Ovary (tissue), 9 donors: ENCODE data around the gene TP53TG5. TPM values are rescaled to one million over a fixed set of nuclear protein-coding genes. Genes with fewer than 3 reads are reported as not detected.
A peak's percentile ranks its signal among the peaks of the same experiment; 100 is the strongest.

Source experiments
- DNase-seq, 5 donors: peaks; one replicate each; pipeline ENCODE4 v3.0.0-alpha.2; 2019 to 2020
- H3K27ac ChIP-seq, 2 donors: fragments of 200-600 bp; one replicate each; pipeline versions ENCODE4 v1.5.1 to v1.8.0; 2019 to 2022
- H3K27me3 ChIP-seq: fragments of 200-600 bp; one replicate; pipeline ENCODE4 v1.8.0; 2022
- H3K36me3 ChIP-seq: fragments of 200-600 bp; sonication (generic); one replicate; pipeline ENCODE4 v1.5.1; 2019
- H3K4me1 ChIP-seq: one replicate; pipeline ENCODE4 v1.8.1; 2013; ENCODE audit warnings: mild to moderate bottlenecking, moderate library complexity; ENCODE audit not compliant: insufficient read depth
- H3K4me3 ChIP-seq: fragments of 200-600 bp; sonication (generic); one replicate; pipeline ENCODE4 v1.5.1; 2017
- H3K9me3 ChIP-seq, 2 donors: fragments of 200-600 bp in 1 of 2; sonication (generic) in 1 of 2; one replicate each; pipeline versions ENCODE4 v1.5.1 to v1.8.1; 2013 to 2019; ENCODE audit warnings: mild to moderate bottlenecking in 1 of 2, moderate library complexity in 1 of 2
- CTCF ChIP-seq, 3 donors: fragments of 450-650 bp in 2 of 3; fragments of 200-600 bp in 1 of 3; IDR thresholded peaks; one replicate each; pipeline versions ENCODE4 v1.5.1 to v1.8.0; 2016 to 2022; ENCODE audit warnings: antibody characterized with exemption in 3 of 3, mild to moderate bottlenecking in 1 of 3
- EP300 ChIP-seq: sonication (generic); formaldehyde crosslinking; IDR thresholded peaks from one replicate; pipeline ENCODE4 v1.6.1; 2017; ENCODE audit warnings: antibody characterized with exemption
- POLR2A ChIP-seq: fragments of 450-650 bp; IDR thresholded peaks from one replicate; pipeline ENCODE4 v1.6.1; 2017; ENCODE audit warnings: antibody characterized with exemption, mild to moderate bottlenecking, moderate library complexity
- WGBS, 3 donors: extraction: QIAGEN DNeasy Blood & Tissue Kit in 1 of 3; methylation state at CpG; one replicate each; pipeline versions ENCODE4 v1.1.5 to v1.1.7; 2013 to 2017; 5-methylcytosine and 5-hydroxymethylcytosine counted together
- intact Hi-C, 4 donors: fragments of 100-400 bp; cut with DNase I; formaldehyde crosslinking; loops; one replicate each; pipeline versions ENCODE4 v1.11.0 to v1.15.1; 2022 to 2023
- polyA plus RNA-seq, 2 donors: library from polyadenylated mRNA; stranded (reverse); fragments of 200-250 nt in 1 of 2; fragments of 350-450 nt in 1 of 2; fragmentation: Illumina TruSeq in 1 of 2; extraction: RNeasy Lipid Tissue Mini Kit (QIAGEN cat#74804) in 1 of 2; gene quantifications; one replicate each; pipeline ENCODE4 v1.2.3, GENCODE V29; 2013 to 2014
- total RNA-seq, 7 donors: library from RNA; depleted of rRNA in 2 of 7; stranded (reverse); fragments of >200 nt in 2 of 7; fragmentation: NEBNext Ultra II Directional in 3 of 7; extraction: Animal tissue kit (Norgen Biotek cat#: 25700) in 3 of 7; gene quantifications; one replicate each; pipeline versions ENCODE4 v1.1.0 to v1.2.4, GENCODE V29; 2016 to 2023
- donor health status: DM: no; HTN: no; CAD: no; lungs with moderate emphysema.
- donor health status: DM: no; HTN: no; CAD: no.
- donor health status: Bipolar disorder and iron deficiency.
- donor health status: DM: yes; HTN: yes; CAD: no.
- donor health status: DM: no; HTN: no; CAD: no.
- donor health status: DM: yes; HTN: yes; CAD: no.

The TP53TG5 gene
- total and polyA plus RNA-seq, 9 donors: 0.02 to 0.89 (median 0.42) TPM; not detected in 6

GRCh38 chr20:45409521-45410272 lies 31.6 kb upstream of the TP53TG5 start:
- Histone ChIP-seq H3K9me3 (no peaks in the 10 kb centered on the region), H3K4me3 (no peak overlapping the region), H3K27me3 (no peaks in the 10 kb centered on the region), H3K4me1 (peaks cover 3% of the 10 kb centered on the region), H3K27ac (no peak overlapping the region), H3K36me3 (no peaks in the 10 kb centered on the region)
- WGBS, 3 donors: 84 to 95% (median 90%) methylated on average over 7 of the region's 7 CpGs
- no peak for DNase-seq
- TF ChIP-seq CTCF (IDR thresholded peaks at IDR 0.05) (no peak), POLR2A (no peak), EP300 (no peak)
- intact Hi-C loops: loop anchor here in 2 of 4 donors (5.0 to 10.0 kb wide), 2 partner anchors 543 to 765 kb away; no protein-coding TSS in a partner anchor

DNA sequence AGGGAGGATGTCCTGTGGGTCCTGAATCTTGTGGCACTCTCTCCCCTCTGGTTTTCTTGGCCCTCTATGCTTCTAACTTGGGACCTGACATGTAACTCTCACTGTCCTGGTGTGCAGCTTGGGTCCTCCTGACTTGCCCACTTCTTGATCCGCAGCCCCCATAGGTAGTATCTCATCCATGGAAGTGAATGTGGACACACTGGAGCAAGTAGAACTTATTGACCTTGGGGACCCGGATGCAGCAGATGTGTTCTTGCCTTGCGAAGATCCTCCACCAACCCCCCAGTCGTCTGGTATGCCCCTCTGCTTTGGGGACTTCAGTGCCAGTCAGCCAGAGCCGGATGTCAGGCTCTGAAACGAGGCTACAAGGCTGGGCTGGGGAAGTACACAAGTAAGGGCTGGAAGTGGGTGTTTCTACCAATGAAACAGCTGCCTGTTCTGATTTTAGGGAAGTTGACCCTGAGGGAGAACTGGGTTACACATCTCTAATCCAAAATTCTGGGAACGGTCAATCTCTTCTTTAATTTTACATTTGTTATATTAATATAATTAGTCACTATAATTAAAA lies 30.6 kb upstream of the TP53TG5 start:
- intact Hi-C loops: loop anchor here in 1 of 4 donors (5.0 kb wide), 1 partner anchor 544 kb away; no protein-coding TSS in a partner anchor

GRCh38 chr20:45407783-45408645 lies 29.9 kb upstream of the TP53TG5 start, which contains the start of gene DBNDD2:
Gene DBNDD2, plus strand, starts transcription at chr20:45408289. Its CDS starts 179 bp downstream, at chr20:45408468.
- WGBS, 3 donors: 86 to 92% (median 89%) methylated on average over 21 of the region's 21 CpGs
- TF ChIP-seq POLR2A (no peak), CTCF (IDR thresholded peaks at IDR 0.05) (no peak), EP300 (no peak)
- H3K36me3 ChIP-seq: no peaks in the 10 kb centered on the region
- no peaks in the 10 kb centered on the region for H3K9me3 ChIP-seq
- DNase-seq: no peak
- intact Hi-C loops: loop anchor here in 1 of 4 donors (2.0 to 5.0 kb wide), 2 partner anchors 45 to 544 kb away; partner anchors contain the start of gene SYS1
- H3K27ac ChIP-seq: peak within 1 kb of the TSS; percentile 58 to 63
- H3K4me1 ChIP-seq: peaks cover 3% of the 10 kb centered on the region
- no peaks in the 10 kb centered on the region for H3K27me3 ChIP-seq
- H3K4me3 ChIP-seq: peak within 1 kb of the TSS; percentile 51

More for the DNA sequence above, 30.6 kb upstream of the TP53TG5 start:
- Histone ChIP-seq H3K36me3 (no peaks in the 10 kb centered on the region), H3K4me1 (peaks cover 3% of the 10 kb centered on the region), H3K4me3 (no peak overlapping the region), H3K27me3 (no peaks in the 10 kb centered on the region), H3K27ac (no peak overlapping the region), H3K9me3 (no peaks in the 10 kb centered on the region)
- no peak for TF ChIP-seq POLR2A
- 80 to 87% (median 84%) methylated on average over 7 of the region's 7 CpGs for WGBS, 3 donors
- DNase-seq: no peak

DNA sequence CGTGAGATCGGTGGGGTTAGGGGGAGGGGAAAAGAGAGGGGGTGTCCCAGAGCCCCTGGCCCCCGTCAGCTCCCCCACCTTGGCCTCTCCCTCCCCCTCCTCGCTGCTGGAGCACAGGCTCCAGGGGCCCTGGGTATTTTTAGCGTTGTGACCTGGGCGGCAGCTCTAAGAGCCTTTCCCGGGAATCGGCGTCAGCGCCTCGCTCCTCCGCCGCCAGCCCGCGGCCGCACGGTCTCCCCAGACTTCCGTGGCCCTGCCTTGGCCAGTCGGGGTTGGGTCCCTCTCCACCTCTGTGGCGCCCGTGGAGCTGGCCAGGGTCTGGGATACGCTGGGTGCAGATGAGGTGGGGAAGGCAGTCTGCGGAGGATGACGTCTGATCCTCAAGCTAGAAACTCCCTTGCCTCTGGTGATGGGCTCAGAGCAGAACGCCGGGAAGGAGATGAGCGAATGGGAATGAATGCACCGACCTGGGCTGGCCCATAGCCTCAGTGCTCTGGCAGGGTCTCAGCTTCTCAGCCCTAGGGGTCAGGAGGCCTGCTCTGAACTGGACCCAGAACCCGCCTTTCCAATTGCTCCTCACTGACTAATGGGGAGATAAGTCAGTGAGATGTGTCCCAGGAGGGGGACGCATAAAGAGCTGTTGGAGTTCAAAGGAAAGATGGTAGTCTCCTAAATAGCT lies 29.1 kb upstream of the TP53TG5 start:
- H3K27ac ChIP-seq: peak overlapping the region; percentile 58 to 63
- H3K9me3 ChIP-seq: no peaks in the 10 kb centered on the region
- peak in 4 of 5 donors; percentile 40 to 61 (median 56) for DNase-seq
- peak overlapping the region; percentile 51 for H3K4me3 ChIP-seq
- no peak for TF ChIP-seq EP300
- no peaks in the 10 kb centered on the region for H3K36me3 ChIP-seq
- peaks cover 3% of the 10 kb centered on the region for H3K4me1 ChIP-seq
- H3K27me3 ChIP-seq: no peaks in the 10 kb centered on the region
- intact Hi-C loops: loop anchor here in 1 of 4 donors (2.0 to 5.0 kb wide), 2 partner anchors 44 to 545 kb away; partner anchors contain the start of gene SYS1
- 10 to 13% (median 11%) methylated on average over 18 to 30 of the region's 30 CpGs for WGBS, 3 donors
